GM12878 (cell line): Measurements from ENCODE around the gene COL8A2. TPM values are rescaled to one million over a fixed set of nuclear protein-coding genes. Genes with fewer than 3 reads are reported as not detected.
A peak's percentile ranks its signal among the peaks of the same experiment; 100 is the strongest.

Source experiments
- ATF7 ChIP-seq: fragments of 450-650 bp; IDR thresholded peaks from 2 replicates; pipeline ENCODE4 v1.6.1; 2016; ENCODE audit warnings: low read depth, mild to moderate bottlenecking
- BHLHE40 ChIP-seq, 2 experiments: fragments of 450-650 bp in 1 of 2; IDR thresholded peaks; 2 replicates each; pipeline ENCODE4 v1.6.1; 2011 to 2017; ENCODE audit warnings: low read depth in 2 of 2, borderline replicate concordance in 1 of 2, improper control_type of control experiment in 1 of 2, low read length in 1 of 2, mild to moderate bottlenecking in 1 of 2
- CEBPZ ChIP-seq: fragments of 150-350 bp; IDR thresholded peaks from 2 replicates; pipeline ENCODE4 v1.6.1; 2016; ENCODE audit warnings: low read depth, low read length
- MTA2 ChIP-seq: fragments of 450-650 bp; IDR thresholded peaks from 2 replicates; pipeline ENCODE4 v1.6.1; 2016; ENCODE audit warnings: low read depth, mild to moderate bottlenecking, moderate library complexity
- NFIC ChIP-seq: IDR thresholded peaks from 2 replicates; pipeline ENCODE4 v1.6.1; 2012; ENCODE audit warnings: low read depth, mild to moderate bottlenecking, inconsistent platforms, low read length, moderate library complexity
- NR2F1 ChIP-seq: fragments of 450-650 bp; conservative IDR thresholded peaks from 2 replicates; pipeline ENCODE4 v1.6.1; 2017; ENCODE audit warnings: mild to moderate bottlenecking
- PKNOX1 ChIP-seq: fragments of 450-650 bp; IDR thresholded peaks from 2 replicates; pipeline ENCODE4 v1.6.1; 2016; ENCODE audit warnings: mild to moderate bottlenecking
- RCOR1 ChIP-seq: conservative IDR thresholded peaks from 2 replicates; pipeline ENCODE4 v1.6.1; 2012; ENCODE audit warnings: low read depth, low read length, improper control_type of control experiment
- SMAD5 ChIP-seq: IDR thresholded peaks from 2 replicates; pipeline ENCODE4 v1.6.1; 2016; ENCODE audit warnings: antibody characterized with exemption, low read depth
- STAT1 ChIP-seq: fragments of 450-650 bp; conservative IDR thresholded peaks from 2 replicates; pipeline ENCODE4 v1.6.1; 2014; ENCODE audit warnings: antibody characterized with exemption, mild to moderate bottlenecking
- ZBTB40 ChIP-seq: fragments of 450-650 bp; IDR thresholded peaks from 2 replicates; pipeline ENCODE4 v1.6.1; 2016; ENCODE audit warnings: mild to moderate bottlenecking, moderate library complexity, borderline replicate concordance
- ZNF24 ChIP-seq: fragments of 450-650 bp; IDR thresholded peaks from 2 replicates; pipeline ENCODE4 v1.6.1; 2017; ENCODE audit warnings: antibody characterized with exemption, mild to moderate bottlenecking
- ZNF687 ChIP-seq: fragments of 450-650 bp; IDR thresholded peaks from 2 replicates; pipeline ENCODE4 v1.6.1; 2017; ENCODE audit warnings: mild to moderate bottlenecking, moderate library complexity
- polyA plus RNA-seq, 11 experiments: library from polyadenylated mRNA; depleted of rRNA in 4 of 11; unstranded in 6 of 11; stranded (reverse) in 5 of 11; fragments of >200 nt; fragmentation: Nextera tagmentation in 4 of 11; fragmentation: Illumina TruSeq in 1 of 11; extraction: Ambion mirVana in 4 of 11; extraction: Trizol in 1 of 11; gene quantifications; 1 replicate in 1 of 11; 2 replicates in 10 of 11; pipeline versions ENCODE4 v1.2.1 to v1.2.3, GENCODE V29; 2011 to 2016; ENCODE audit warnings: inconsistent platforms in 2 of 11, missing spikeins in 2 of 11, low read depth in 1 of 11
- total RNA-seq, 4 experiments: library from RNA; depleted of rRNA in 3 of 4; stranded (reverse); fragments of >200 nt in 3 of 4; fragmentation: Illumina TruSeq in 1 of 4; extraction: Trizol in 1 of 4; gene quantifications; 2 replicates each; pipeline versions ENCODE4 v1.2.1 to v1.2.3, GENCODE V29; 2013 to 2021

The COL8A2 gene
- total and polyA plus RNA-seq, 10 of the 15 experiments (the other 5 are each of a cell fraction or from before 2014, with no cell fraction given), result 0.01 TPM; not detected in 9

- TF ChIP-seq ZBTB40 (peak; percentile 89), NFIC (no peak), CEBPZ (no peak), MTA2 (peak; percentile 19; the same call in 1 of the 2 replicates), ATF7 (no peak), PKNOX1 (no peak), STAT1 (peak; percentile 91), ZNF24 (peak; percentile 81), BHLHE40 (IDR thresholded peaks at IDR 0.05; ENCODE audit: borderline replicate concordance in 1 of 2, low read depth in 2 of 2, low read length in 1 of 2) (peak; percentile 40 to 83; a peak in 3 of 4 replicates), NR2F1 (peak; percentile 64), SMAD5 (peak; percentile 79; the same call in 1 of the 2 replicates), ZNF687 (peak; percentile 80), RCOR1 (0 out of 2 replicates have a peak, but pooled peaks have one; percentile 16)
These were observed 36.2 kb downstream of the COL8A2 start, which contains the start of gene ADPRS (continued) for GRCh38 chr1:36088577-36089392.
